ENCODE measurements around the gene CPTP. TPM values are rescaled to one million over a fixed set of nuclear protein-coding genes. Genes with fewer than 3 reads are reported as not detected.

The CPTP gene
- polyA plus RNA-seq, 1 donor from 2014 or later = 9.9 TPM

- Histone ChIP-seq H3K9me3 (ENCODE audit: low read length) (no peaks in the 10 kb centered on the region), H4K20me1 (ENCODE audit: insufficient read depth) (peaks cover 16% of the 10 kb centered on the region), H3K4me2 (ENCODE audit: low read length) (no peak overlapping the region), H3K79me2 (replicated peaks; ENCODE audit: insufficient read depth, low read length) (peaks cover 34% of the 10 kb centered on the region), H2AFZ (ENCODE audit: low read depth, low read length) (no peak overlapping the region), H3K9me2 (ENCODE audit: insufficient read depth, low read length) (no peaks in the 10 kb centered on the region), H3K36me3 (ENCODE audit: insufficient read depth, low read length) (no peaks in the 10 kb centered on the region), H3F3A (ENCODE audit: insufficient read depth, low read length, poor library complexity, severe bottlenecking) (no peaks in the 10 kb centered on the region), H3K27me3 (ENCODE audit: insufficient read depth, low read depth, low read length) (no peaks in the 10 kb centered on the region), H3K9ac (ENCODE audit: low read length) (no peak overlapping the region), H3K27ac (ENCODE audit: low read length) (no peak overlapping the region), H3K4me3 (ENCODE audit: low read length) (no peak overlapping the region)
- TF ChIP-seq SMC3 (conservative IDR thresholded peaks at IDR 0.05; ENCODE audit: poor library complexity) (no peak), RAD21 (conservative IDR thresholded peaks at IDR 0.05) (no peak), CTCF (IDR thresholded peaks at IDR 0.05; ENCODE audit: poor library complexity, severe bottlenecking) (no peak), REST (IDR thresholded peaks at IDR 0.05; ENCODE audit: borderline replicate concordance) (no peak), EP300 (conservative IDR thresholded peaks at IDR 0.05; ENCODE audit: poor library complexity, severe bottlenecking) (no peak), POLR2AphosphoS5 (IDR thresholded peaks at IDR 0.05) (no peak), EZH2 (IDR thresholded peaks at IDR 0.05; ENCODE audit: borderline replicate concordance, insufficient read depth, low read length, poor library complexity, severe bottlenecking) (no peak), TAF1 (IDR thresholded peaks at IDR 0.05; ENCODE audit: low read depth) (no peak), MXI1 (conservative IDR thresholded peaks at IDR 0.05; ENCODE audit: poor library complexity, severe bottlenecking) (no peak)
These were observed 2.2 kb upstream of the CPTP start for GRCh38 chr1:1322418-1322817.

DNA sequence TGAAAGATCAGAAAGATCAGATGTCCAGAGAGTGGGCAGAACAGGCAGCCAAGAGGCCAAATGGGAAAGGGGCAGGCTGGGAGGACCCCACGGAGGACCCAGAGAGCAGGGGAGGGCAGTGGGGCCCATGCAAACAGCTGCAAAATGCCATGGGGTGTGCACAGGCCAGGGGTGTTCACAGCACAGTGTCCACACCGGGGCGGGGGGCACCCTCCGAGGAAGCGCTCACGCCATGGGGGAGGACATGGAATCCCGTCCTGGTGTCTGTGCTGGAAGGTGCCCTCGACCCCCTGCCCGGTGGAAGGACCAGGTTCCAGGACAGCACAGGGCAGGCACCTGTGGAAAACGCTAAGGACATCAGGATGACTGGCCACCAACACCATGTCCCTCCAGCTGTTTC is 1.6 kb upstream of the CPTP start:
- Histone ChIP-seq H3K36me3 (ENCODE audit: insufficient read depth, low read length) (no peaks in the 10 kb centered on the region), H4K20me1 (ENCODE audit: insufficient read depth) (peaks cover 16% of the 10 kb centered on the region), H3K9me3 (ENCODE audit: low read length) (no peaks in the 10 kb centered on the region), H3F3A (ENCODE audit: insufficient read depth, low read length, poor library complexity, severe bottlenecking) (no peaks in the 10 kb centered on the region), H2AFZ (ENCODE audit: low read depth, low read length) (no peak overlapping the region), H3K4me2 (ENCODE audit: low read length) (no peak overlapping the region), H3K4me3 (ENCODE audit: low read length) (peak overlapping the region; percentile 49), H3K79me2 (replicated peaks; ENCODE audit: insufficient read depth, low read length) (peaks cover 34% of the 10 kb centered on the region), H3K9me2 (ENCODE audit: insufficient read depth, low read length) (no peaks in the 10 kb centered on the region), H3K27ac (ENCODE audit: low read length) (no peak overlapping the region), H3K27me3 (ENCODE audit: insufficient read depth, low read depth, low read length) (no peaks in the 10 kb centered on the region), H3K9ac (ENCODE audit: low read length) (no peak overlapping the region)
- TF ChIP-seq EP300 (conservative IDR thresholded peaks at IDR 0.05; ENCODE audit: poor library complexity, severe bottlenecking) = no peak
- no peak for TF ChIP-seq EZH2 (IDR thresholded peaks at IDR 0.05; ENCODE audit: borderline replicate concordance, insufficient read depth, low read length, poor library complexity, severe bottlenecking)
- no peak for TF ChIP-seq CTCF (IDR thresholded peaks at IDR 0.05; ENCODE audit: poor library complexity, severe bottlenecking)
- TF ChIP-seq REST (IDR thresholded peaks at IDR 0.05; ENCODE audit: borderline replicate concordance) = no peak
- no peak for TF ChIP-seq TAF1 (IDR thresholded peaks at IDR 0.05; ENCODE audit: low read depth)
- TF ChIP-seq SMC3 (conservative IDR thresholded peaks at IDR 0.05; ENCODE audit: poor library complexity) = no peak
- TF ChIP-seq POLR2AphosphoS5 (IDR thresholded peaks at IDR 0.05) = no peak
- TF ChIP-seq MXI1 (conservative IDR thresholded peaks at IDR 0.05; ENCODE audit: poor library complexity, severe bottlenecking) = no peak
- TF ChIP-seq RAD21 (conservative IDR thresholded peaks at IDR 0.05) = no peak

All from neural cell (in vitro differentiated cells).